ENCODE results near the gene SDHC.

- TF ChIP-seq CTCF (IDR thresholded peaks at IDR 0.05; ENCODE audit: low read depth, low read length) (no peak), POLR2A (IDR thresholded peaks at IDR 0.05; ENCODE audit: extremely low read depth, insufficient read length) (no peak), MAX (IDR thresholded peaks at IDR 0.05; ENCODE audit: low read depth, low read length) (no peak), MYC (IDR thresholded peaks at IDR 0.05; ENCODE audit: low read depth, low read length) (no peak)
Observed at GRCh38 chr1:161273402-161273801, 40.8 kb upstream of the SDHC start.

All from NB4 (cell line).